MCF 10A (cell line): ENCODE data around the gene DCST1. TPM values are rescaled to one million over a fixed set of nuclear protein-coding genes. Genes with fewer than 3 reads are reported as not detected.
A peak's percentile ranks its signal among the peaks of the same experiment; 100 is the strongest.

Experiments
- BruUV-seq: library from RNA; stranded (reverse); fragments of 400-500 nt; replicated peaks from 2 replicates; lab custom pipeline; 2021; lab: Mats Ljungman, UMichigan
- CTCF ChIA-PET: fragments of 300-600 bp; sonication (Branson Sonifier 250); formaldehyde crosslinking; extraction: SDS; loops from one replicate; lab custom pipeline; 2021; ENCODE audit warnings: antibody characterized with exemption, inconsistent platforms; lab: Yijun Ruan, JAX
- POLR2A ChIA-PET: fragments of 300-600, 350-650 bp; sonication (Branson Sonifier 250); formaldehyde crosslinking; extraction: SDS; loops from one replicate; lab custom pipeline; 2020; ENCODE audit warnings: antibody characterized with exemption, inconsistent platforms; lab: Yijun Ruan, JAX
- DNase-seq: peaks from one replicate; pipeline ENCODE4 v3.0.0-alpha.2; 2018; ENCODE audit not compliant: unreplicated experiment
- H3K27ac Mint-ChIP-seq: one replicate; pipeline ENCODE4 v1.8.0; 2022; ENCODE audit warnings: mild to moderate bottlenecking, low read depth, mixed read lengths; ENCODE audit not compliant: unreplicated experiment
- H3K27me3 Mint-ChIP-seq: one replicate; pipeline ENCODE4 v1.8.0; 2022; ENCODE audit warnings: mixed read lengths; ENCODE audit not compliant: insufficient read depth, unreplicated experiment
- H3K36me3 Mint-ChIP-seq: one replicate; pipeline ENCODE4 v1.8.0; 2022; ENCODE audit warnings: mild to moderate bottlenecking, moderate library complexity, mixed read lengths; ENCODE audit not compliant: insufficient read depth, unreplicated experiment
- H3K4me1 Mint-ChIP-seq: one replicate; pipeline ENCODE4 v1.8.0; 2022; ENCODE audit warnings: mixed read lengths; ENCODE audit not compliant: insufficient read depth, unreplicated experiment
- H3K4me3 Mint-ChIP-seq: one replicate; pipeline ENCODE4 v1.8.0; 2022; ENCODE audit warnings: mild to moderate bottlenecking, moderate library complexity, mixed read lengths; ENCODE audit not compliant: unreplicated experiment
- H3K9me3 Mint-ChIP-seq: one replicate; pipeline ENCODE4 v1.8.0; 2022; ENCODE audit warnings: mixed read lengths; ENCODE audit not compliant: unreplicated experiment
- intact Hi-C: fragments of 100-400 bp; cut with micrococcal nuclease; formaldehyde crosslinking; loops from 2 replicates; pipeline ENCODE4 v1.14.1; 2022
- total RNA-seq: library from RNA; stranded (reverse); gene quantifications from 2 replicates; pipeline ENCODE4 v1.2.3, GENCODE V29; 2022
- TF ChIP-seq, protein P1 (sequence below): fragments of 200-600 bp; IDR thresholded peaks from one replicate; pipeline ENCODE4 v1.8.0; 2022; ENCODE audit warnings: antibody characterized with exemption, mild to moderate bottlenecking; ENCODE audit not compliant: unreplicated experiment

Gene DCST1
- total RNA-seq, 1 experiment from 2014 or later, result 0.21 TPM

DNA sequence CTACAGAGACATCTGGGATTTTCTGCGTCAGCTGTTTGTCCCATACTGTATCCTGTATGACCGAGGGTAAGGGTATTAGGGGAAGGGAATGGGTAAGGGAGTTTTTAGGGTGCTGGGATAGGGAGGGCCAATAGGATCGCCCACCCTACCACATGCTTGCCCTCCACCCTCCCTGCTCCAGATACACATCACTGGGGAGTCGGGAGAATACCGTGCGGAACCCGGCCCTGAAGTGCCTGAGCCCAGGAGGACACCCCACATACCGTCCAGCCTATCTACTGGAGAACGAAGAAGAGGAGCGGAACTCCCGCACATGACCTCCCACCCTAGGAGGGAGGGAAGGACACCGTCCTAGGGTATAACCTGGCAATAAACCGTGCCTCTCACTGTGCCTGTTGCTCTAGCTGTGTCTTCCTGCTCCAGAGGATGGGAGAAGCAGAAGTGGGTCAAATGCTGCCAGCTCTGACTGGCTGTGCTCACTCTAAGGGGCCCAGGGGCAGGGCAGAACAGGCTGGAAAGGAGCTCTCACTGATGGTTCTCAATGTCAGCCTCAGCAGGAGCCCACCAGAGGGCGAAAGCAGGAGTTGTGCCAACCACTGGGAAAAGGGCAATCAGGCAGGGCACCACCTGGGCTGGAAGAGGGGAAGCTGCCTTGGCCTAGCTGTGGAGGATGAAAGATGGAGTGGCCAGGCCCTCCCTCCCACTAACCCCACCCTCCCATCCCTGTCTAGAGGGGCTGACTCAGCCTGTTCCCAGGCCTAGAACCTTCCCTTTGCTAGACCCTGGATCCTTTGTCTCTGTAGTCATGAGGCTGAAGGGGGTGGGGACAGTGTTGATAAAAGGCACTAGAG lies 40.7 kb upstream of the DCST1 start:
- ChIA-PET POLR2A (interaction anchor here (0.6 to 41.1 kb wide), 8 partner anchors 8 to 156 kb away, joined by 3 to 1917 read pairs (median 4); partner anchors contain the start of genes CKS1B, FLAD1, PBXIP1 and PYGO2), CTCF (interaction anchor here (0.6 to 9.4 kb wide), 12 partner anchors 8 to 510 kb away, joined by 3 to 118 read pairs (median 5); partner anchors contain the start of genes ADAM15, FLAD1 and SHC1)
- H3K27me3 Mint-ChIP-seq, result no peaks in the 10 kb centered on the region
- no peak overlapping the region for H3K4me3 Mint-ChIP-seq
- H3K4me1 Mint-ChIP-seq, result peaks cover 32% of the 10 kb centered on the region
- H3K9me3 Mint-ChIP-seq, result no peaks in the 10 kb centered on the region
- TF ChIP-seq, protein P1, sequence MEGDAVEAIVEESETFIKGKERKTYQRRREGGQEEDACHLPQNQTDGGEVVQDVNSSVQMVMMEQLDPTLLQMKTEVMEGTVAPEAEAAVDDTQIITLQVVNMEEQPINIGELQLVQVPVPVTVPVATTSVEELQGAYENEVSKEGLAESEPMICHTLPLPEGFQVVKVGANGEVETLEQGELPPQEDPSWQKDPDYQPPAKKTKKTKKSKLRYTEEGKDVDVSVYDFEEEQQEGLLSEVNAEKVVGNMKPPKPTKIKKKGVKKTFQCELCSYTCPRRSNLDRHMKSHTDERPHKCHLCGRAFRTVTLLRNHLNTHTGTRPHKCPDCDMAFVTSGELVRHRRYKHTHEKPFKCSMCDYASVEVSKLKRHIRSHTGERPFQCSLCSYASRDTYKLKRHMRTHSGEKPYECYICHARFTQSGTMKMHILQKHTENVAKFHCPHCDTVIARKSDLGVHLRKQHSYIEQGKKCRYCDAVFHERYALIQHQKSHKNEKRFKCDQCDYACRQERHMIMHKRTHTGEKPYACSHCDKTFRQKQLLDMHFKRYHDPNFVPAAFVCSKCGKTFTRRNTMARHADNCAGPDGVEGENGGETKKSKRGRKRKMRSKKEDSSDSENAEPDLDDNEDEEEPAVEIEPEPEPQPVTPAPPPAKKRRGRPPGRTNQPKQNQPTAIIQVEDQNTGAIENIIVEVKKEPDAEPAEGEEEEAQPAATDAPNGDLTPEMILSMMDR, result no peak
- H3K36me3 Mint-ChIP-seq, result peaks cover 35% of the 10 kb centered on the region
- intact Hi-C loops, result no loop called here
- no TSS peak for BruUV-seq
- H3K27ac Mint-ChIP-seq, result peak overlapping the region; percentile 50
- no peak for DNase-seq

DNA sequence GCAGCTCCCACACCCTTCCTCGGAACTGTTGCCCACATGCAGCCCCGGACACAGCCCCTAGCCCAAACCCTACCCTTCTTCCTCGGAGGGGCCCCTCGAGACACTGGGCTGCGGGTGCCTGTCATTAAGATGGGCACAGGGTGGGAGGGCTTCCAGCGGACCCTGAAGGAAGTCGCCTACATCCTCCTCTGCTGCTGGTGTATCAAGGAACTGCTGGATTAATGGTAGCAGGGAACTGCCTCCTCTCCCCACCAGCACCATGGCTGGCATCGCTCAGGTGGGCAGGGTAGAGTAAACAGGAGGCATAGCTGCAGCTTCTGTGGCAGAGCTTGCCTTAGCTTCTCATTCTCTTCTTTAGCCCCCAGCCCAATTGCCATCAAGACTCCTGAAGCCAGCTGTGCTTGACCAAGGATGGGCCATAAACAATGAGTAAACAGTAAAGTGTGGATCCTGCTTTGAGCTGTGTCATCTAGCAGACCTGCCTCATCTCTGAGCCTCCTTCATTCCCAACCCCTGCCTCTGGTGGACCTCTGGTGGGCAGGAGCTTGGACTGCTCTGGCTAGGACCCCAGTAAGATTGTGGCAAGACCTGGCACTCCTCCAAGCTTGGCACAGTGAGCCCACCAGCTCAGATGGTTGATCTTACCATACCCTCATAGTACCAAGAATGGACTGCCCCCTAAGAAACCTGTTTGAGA lies 39.9 kb upstream of the DCST1 start, which contains the start of gene LENEP:
Gene LENEP (plus strand): TSS at position 15 of the 697 bp plus-strand sequence. CDS start 22 bp downstream, at position 37.
- ChIA-PET CTCF (interaction anchor here (0.6 to 9.4 kb wide), 18 partner anchors 8 to 511 kb away, joined by 3 to 118 read pairs (median 5); partner anchors contain the start of genes ADAM15, FLAD1, PYGO2 and SHC1), POLR2A (interaction anchor here (0.6 to 41.1 kb wide), 12 partner anchors 11 to 155 kb away, joined by 3 to 1917 read pairs (median 4); partner anchors contain the start of genes ADAM15, CKS1B, FLAD1 and PBXIP1)
- Mint-ChIP-seq H3K36me3 (peaks cover 29% of the 10 kb centered on the region), H3K4me3 (no peak within 1 kb of the TSS), H3K4me1 (peaks cover 34% of the 10 kb centered on the region), H3K27ac (peak within 1 kb of the TSS; percentile 68), H3K9me3 (no peaks in the 10 kb centered on the region), H3K27me3 (no peaks in the 10 kb centered on the region)
- TF ChIP-seq, protein P1, result no peak
- intact Hi-C loops, result no loop called here
- BruUV-seq, result no TSS peak
- no peak for DNase-seq

DNA sequence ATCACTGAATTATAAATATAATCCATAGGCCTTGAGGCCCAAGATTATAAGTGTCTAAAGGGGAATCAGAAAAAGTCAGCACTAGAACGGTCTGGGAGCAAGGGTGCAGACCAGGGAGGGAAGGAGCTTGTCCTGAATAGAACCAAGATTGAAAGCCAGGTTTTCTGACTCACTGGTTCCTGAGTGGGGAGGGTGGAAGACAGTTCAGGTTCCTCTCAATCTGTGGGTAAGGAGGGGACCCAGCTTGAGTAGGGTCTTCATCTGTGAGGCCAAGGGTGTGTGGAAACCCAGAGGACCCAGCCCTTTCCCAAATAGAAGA lies 39.4 kb upstream of the DCST1 start:
- H3K27ac Mint-ChIP-seq, result peak overlapping the region; percentile 68
- peaks cover 24% of the 10 kb centered on the region for H3K36me3 Mint-ChIP-seq
- intact Hi-C loops, result no loop called here
- H3K4me3 Mint-ChIP-seq, result no peak overlapping the region
- BruUV-seq, result no TSS peak
- DNase-seq, result no peak
- TF ChIP-seq, protein P1, result no peak
- H3K4me1 Mint-ChIP-seq, result peaks cover 34% of the 10 kb centered on the region
- POLR2A ChIA-PET, result interaction anchor here (0.7 to 41.1 kb wide), 11 partner anchors 10 to 202 kb away, joined by 3 to 1917 read pairs (median 4); partner anchors contain the start of genes ADAM15, CKS1B, FLAD1 and PBXIP1
- CTCF ChIA-PET, result interaction anchor here (0.6 to 9.4 kb wide), 14 partner anchors 9 to 500 kb away, joined by 3 to 118 read pairs (median 7); partner anchors contain the start of genes ADAM15, FLAD1, PYGO2 and SHC1
- H3K27me3 Mint-ChIP-seq, result no peaks in the 10 kb centered on the region
- H3K9me3 Mint-ChIP-seq, result no peaks in the 10 kb centered on the region
